Lung (tissue), 12 donors: ENCODE data around the gene ADCYAP1R1. TPM values are rescaled to one million over a fixed set of nuclear protein-coding genes. Genes with fewer than 3 reads are reported as not detected.

Experiments used
- ATAC-seq: fragments of 200-7000 bp; cut with Tn5 transposase; one replicate; pipeline ENCODE4 v1.9.1; 2020; ENCODE audit warnings: moderate number of reproducible peaks; ENCODE audit not compliant: insufficient read depth, low FRiP score
- DNase-seq, 3 donors: peaks; one replicate each; pipeline ENCODE4 v3.0.0-alpha.2; 2013 to 2017
- H3K27ac ChIP-seq, 2 donors: one replicate each; pipeline ENCODE4 v1.5.1; 2013; ENCODE audit warnings: mild to moderate bottlenecking in 2 of 2, moderate library complexity in 2 of 2, control low read depth in 1 of 2, inconsistent platforms in 1 of 2, low read depth in 1 of 2, low read length in 1 of 2
- H3K27me3 ChIP-seq, 3 donors: one replicate each; pipeline ENCODE4 v1.5.1; 2013; ENCODE audit warnings: low read length in 2 of 3; ENCODE audit not compliant: control insufficient read depth in 3 of 3, insufficient read depth in 3 of 3
- H3K36me3 ChIP-seq, 4 donors: one replicate each; pipeline ENCODE4 v1.5.1; 2013; ENCODE audit warnings: low read length in 4 of 4, mild to moderate bottlenecking in 1 of 4, moderate library complexity in 1 of 4; ENCODE audit not compliant: control insufficient read depth in 4 of 4, insufficient read depth in 4 of 4
- H3K4me1 ChIP-seq, 5 donors: one replicate each; pipeline ENCODE4 v1.5.1; 2013; ENCODE audit warnings: low read length in 5 of 5, mild to moderate bottlenecking in 2 of 5, moderate library complexity in 1 of 5; ENCODE audit not compliant: control insufficient read depth in 5 of 5, insufficient read depth in 5 of 5
- H3K4me3 ChIP-seq: one replicate; pipeline ENCODE4 v1.5.1; 2013; ENCODE audit warnings: mild to moderate bottlenecking, control low read depth, moderate library complexity
- H3K9ac ChIP-seq, 2 donors: one replicate each; pipeline ENCODE4 v1.5.1; 2013; ENCODE audit warnings: low read length in 2 of 2, control low read depth in 1 of 2; ENCODE audit not compliant: insufficient read depth in 1 of 2
- H3K9me3 ChIP-seq, 4 donors: one replicate each; pipeline ENCODE4 v1.5.1; 2013; ENCODE audit warnings: low read length in 3 of 4, mild to moderate bottlenecking in 1 of 4, moderate library complexity in 1 of 4; ENCODE audit not compliant: control insufficient read depth in 4 of 4, insufficient read depth in 3 of 4
- CTCF ChIP-seq: IDR thresholded peaks from 2 replicates; pipeline ENCODE4 v1.5.1; 2012; ENCODE audit warnings: mild to moderate bottlenecking; ENCODE audit errors: control extremely low read depth, extremely low read depth
- WGBS, 2 donors: extraction: QIAGEN DNeasy Blood & Tissue Kit; methylation state at CpG; one replicate each; pipeline ENCODE4 v1.1.7; 2013; 5-methylcytosine and 5-hydroxymethylcytosine counted together
- polyA plus RNA-seq, 2 donors: library from polyadenylated mRNA; stranded (reverse); fragments of 200-250 nt; gene quantifications; one replicate each; pipeline ENCODE4 v1.2.1, GENCODE V29; 2013
- total RNA-seq, 2 donors: library from RNA; depleted of rRNA in 1 of 2; stranded (reverse); fragments of >200 nt in 1 of 2; gene quantifications; one replicate each; pipeline ENCODE4 v1.2.1, GENCODE V29; 2014 to 2021
- donor health status: control.
- donor health status: control.
- donor health status: Bipolar disorder and iron deficiency.
- donor health status: healthy.
- donor health status: DM: yes; HTN: yes; CAD: no.

Gene ADCYAP1R1
- total and polyA plus RNA-seq, 4 donors: 0.14 to 1.00 (median 0.39) TPM

DNA sequence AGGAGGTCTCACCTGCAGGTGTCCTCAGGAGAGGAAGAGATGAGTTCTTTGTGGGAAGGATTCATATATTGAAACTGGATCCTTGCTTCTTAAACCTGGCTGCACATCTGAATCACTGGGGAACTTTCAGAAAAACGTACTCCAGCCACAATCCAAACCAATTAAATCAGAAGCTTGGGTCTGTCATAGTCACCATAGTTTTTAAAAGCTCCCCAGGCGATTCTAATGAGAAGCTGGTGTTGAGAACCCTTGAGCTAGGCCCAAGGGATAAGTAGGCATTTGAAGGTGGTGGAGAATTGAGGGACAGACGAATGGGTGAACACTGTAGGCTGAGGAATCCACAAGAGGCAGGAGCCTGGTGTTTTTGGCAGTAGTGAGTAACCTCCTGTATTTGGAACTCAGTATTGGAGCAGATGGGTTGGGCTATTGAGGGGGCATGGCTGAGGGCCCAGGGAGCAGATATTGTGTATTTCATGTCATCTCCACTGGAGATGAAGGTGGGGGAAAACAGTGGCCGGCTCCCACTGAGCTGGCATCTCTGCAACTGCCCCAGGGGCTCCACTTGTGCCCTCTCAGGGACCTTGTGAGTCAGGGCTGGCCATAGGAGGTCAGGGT is 14.5 kb downstream of the ADCYAP1R1 start:
- Histone ChIP-seq H3K4me3 (no peak overlapping the region), H3K27ac (no peak overlapping the region), H3K4me1 (no peaks in the 10 kb centered on the region), H3K9ac (no peak overlapping the region), H3K36me3 (no peaks in the 10 kb centered on the region), H3K27me3 (no peaks in the 10 kb centered on the region), H3K9me3 (no peaks in the 10 kb centered on the region)
- DNase-seq (no peak), ATAC-seq (no peak)
- no peak for TF ChIP-seq CTCF
- 63 to 81% methylated on average over 4 of the region's 4 CpGs for WGBS, 2 donors

DNA sequence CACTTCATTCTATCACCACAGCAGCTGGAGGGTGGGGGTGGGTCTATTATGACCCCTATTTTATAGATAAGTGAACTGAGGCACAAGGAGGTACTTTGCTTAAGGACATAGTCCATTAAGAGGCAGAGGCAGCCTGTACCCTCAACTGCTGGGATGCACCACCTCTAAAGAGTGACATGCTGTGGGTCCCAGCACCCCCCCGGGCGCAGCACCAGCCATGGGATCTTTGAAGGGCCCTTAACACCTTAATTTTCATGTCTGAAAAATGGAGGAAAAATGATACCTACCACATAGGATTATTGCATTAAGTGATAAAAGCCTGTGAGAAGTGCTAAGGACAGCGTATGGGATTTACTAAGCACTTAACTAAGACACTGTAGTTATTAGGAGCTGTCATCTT is 15.4 kb downstream of the ADCYAP1R1 start:
- no peak for ATAC-seq
- TF ChIP-seq CTCF: no peak
- no peak overlapping the region for H3K9ac ChIP-seq

GRCh38 chr7:31068006-31068675 is 16.0 kb downstream of the ADCYAP1R1 start:
- H3K4me3 ChIP-seq: no peak overlapping the region
- H3K27me3 ChIP-seq: no peaks in the 10 kb centered on the region
- H3K9ac ChIP-seq: no peak overlapping the region
- H3K4me1 ChIP-seq: no peaks in the 10 kb centered on the region
- 91 to 92% methylated on average over 16 of the region's 16 CpGs for WGBS, 2 donors
- ATAC-seq: no peak
- no peaks in the 10 kb centered on the region for H3K9me3 ChIP-seq
- H3K27ac ChIP-seq: no peak overlapping the region
- no peak for DNase-seq
- no peaks in the 10 kb centered on the region for H3K36me3 ChIP-seq
- TF ChIP-seq CTCF: no peak

More for the DNA sequence above, 15.4 kb downstream of the ADCYAP1R1 start:
- H3K27me3 ChIP-seq: no peaks in the 10 kb centered on the region
- H3K4me3 ChIP-seq: no peak overlapping the region
- 73 to 76% methylated on average over 3 of the region's 3 CpGs for WGBS, 2 donors
- H3K27ac ChIP-seq: no peak overlapping the region
- H3K36me3 ChIP-seq: no peaks in the 10 kb centered on the region
- no peak for DNase-seq
- no peaks in the 10 kb centered on the region for H3K4me1 ChIP-seq
- H3K9me3 ChIP-seq: no peaks in the 10 kb centered on the region
